Measurements from ENCODE around the gene KRTAP12-1.

DNA sequence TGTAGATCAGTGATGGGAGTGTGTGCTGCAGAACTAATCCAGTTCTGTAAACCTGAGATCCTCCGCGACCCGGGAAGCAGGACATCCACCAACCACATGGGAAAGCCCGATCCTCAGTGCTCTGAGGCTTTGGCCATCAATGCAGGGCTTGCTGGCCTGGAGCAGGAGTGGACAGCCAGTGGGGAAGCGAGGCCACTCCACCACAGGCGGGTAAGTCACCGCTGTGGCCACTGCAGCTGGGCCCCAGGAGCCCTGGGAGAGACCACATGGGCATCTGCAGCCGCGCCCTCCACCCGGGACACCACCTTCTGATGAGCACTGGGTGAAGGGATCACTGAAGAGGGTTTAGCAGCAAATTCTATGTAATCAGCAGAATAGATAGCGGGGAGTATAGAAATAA is 811 bp downstream of the KRTAP12-1 start:
- TF ChIP-seq SPI1 (IDR thresholded peaks at IDR 0.05; ENCODE audit: borderline replicate concordance, low read depth) = no peak
- TF ChIP-seq, protein P1, sequence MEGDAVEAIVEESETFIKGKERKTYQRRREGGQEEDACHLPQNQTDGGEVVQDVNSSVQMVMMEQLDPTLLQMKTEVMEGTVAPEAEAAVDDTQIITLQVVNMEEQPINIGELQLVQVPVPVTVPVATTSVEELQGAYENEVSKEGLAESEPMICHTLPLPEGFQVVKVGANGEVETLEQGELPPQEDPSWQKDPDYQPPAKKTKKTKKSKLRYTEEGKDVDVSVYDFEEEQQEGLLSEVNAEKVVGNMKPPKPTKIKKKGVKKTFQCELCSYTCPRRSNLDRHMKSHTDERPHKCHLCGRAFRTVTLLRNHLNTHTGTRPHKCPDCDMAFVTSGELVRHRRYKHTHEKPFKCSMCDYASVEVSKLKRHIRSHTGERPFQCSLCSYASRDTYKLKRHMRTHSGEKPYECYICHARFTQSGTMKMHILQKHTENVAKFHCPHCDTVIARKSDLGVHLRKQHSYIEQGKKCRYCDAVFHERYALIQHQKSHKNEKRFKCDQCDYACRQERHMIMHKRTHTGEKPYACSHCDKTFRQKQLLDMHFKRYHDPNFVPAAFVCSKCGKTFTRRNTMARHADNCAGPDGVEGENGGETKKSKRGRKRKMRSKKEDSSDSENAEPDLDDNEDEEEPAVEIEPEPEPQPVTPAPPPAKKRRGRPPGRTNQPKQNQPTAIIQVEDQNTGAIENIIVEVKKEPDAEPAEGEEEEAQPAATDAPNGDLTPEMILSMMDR (IDR thresholded peaks at IDR 0.05; ENCODE audit: insufficient read depth, low read length) = no peak
- TF ChIP-seq, protein P2, sequence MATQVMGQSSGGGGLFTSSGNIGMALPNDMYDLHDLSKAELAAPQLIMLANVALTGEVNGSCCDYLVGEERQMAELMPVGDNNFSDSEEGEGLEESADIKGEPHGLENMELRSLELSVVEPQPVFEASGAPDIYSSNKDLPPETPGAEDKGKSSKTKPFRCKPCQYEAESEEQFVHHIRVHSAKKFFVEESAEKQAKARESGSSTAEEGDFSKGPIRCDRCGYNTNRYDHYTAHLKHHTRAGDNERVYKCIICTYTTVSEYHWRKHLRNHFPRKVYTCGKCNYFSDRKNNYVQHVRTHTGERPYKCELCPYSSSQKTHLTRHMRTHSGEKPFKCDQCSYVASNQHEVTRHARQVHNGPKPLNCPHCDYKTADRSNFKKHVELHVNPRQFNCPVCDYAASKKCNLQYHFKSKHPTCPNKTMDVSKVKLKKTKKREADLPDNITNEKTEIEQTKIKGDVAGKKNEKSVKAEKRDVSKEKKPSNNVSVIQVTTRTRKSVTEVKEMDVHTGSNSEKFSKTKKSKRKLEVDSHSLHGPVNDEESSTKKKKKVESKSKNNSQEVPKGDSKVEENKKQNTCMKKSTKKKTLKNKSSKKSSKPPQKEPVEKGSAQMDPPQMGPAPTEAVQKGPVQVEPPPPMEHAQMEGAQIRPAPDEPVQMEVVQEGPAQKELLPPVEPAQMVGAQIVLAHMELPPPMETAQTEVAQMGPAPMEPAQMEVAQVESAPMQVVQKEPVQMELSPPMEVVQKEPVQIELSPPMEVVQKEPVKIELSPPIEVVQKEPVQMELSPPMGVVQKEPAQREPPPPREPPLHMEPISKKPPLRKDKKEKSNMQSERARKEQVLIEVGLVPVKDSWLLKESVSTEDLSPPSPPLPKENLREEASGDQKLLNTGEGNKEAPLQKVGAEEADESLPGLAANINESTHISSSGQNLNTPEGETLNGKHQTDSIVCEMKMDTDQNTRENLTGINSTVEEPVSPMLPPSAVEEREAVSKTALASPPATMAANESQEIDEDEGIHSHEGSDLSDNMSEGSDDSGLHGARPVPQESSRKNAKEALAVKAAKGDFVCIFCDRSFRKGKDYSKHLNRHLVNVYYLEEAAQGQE (IDR thresholded peaks at IDR 0.05; ENCODE audit: insufficient replicate concordance, low read depth) = no peak

Measured in HL-60 (cell line).